IPS-NIHi7 (cell line): ENCODE results near the gene MEF2B.
"Not testable (repeated sequence)": the region's sequence is repeated elsewhere in the genome, so short reads cannot be mapped to it uniquely, and the experiment has no call there.

ENCODE experiments used
- DNase-seq: peaks from one replicate; pipeline ENCODE4 v3.0.0; 2012; ENCODE audit warnings: mixed read lengths; ENCODE audit errors: extremely low spot score

Gene MEF2B

DNA sequence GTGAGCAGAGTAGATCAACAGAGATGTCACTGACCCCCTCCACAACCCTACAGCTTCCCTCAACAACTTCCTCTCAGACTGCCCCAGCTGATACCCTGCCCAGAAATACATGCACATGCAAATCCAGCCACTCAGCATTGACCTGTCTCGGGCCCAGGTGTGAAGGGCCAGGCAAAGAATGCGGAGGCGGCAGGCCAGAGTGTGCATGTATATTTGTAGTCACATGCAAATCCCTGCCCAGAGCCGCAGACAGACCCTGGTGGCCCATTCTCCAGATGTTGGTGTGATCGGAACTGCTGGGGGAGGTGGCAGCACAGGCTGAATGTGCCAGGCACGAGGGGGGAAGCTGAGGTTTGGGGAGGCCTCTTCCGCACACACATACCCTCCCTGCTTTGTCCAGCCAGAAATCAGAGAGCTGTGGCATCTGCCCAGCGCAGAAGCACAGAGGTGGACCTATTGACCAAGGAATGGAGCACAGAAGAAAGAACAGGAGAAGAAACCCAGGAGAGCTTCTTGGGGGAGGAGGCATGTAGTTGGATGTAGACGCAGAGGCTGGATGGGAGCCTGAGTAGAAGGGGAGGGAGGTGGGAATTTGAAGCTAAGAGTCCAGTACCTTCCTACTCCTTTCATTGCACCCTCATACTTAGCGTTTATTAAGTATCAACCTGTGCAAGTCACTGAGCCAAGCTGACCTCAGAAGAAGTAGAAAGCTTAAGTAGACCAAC is 14.4 kb downstream of the MEF2B start:
- no peak for DNase-seq

GRCh38 chr19:19154768-19155494 is 15.1 kb downstream of the MEF2B start:
- DNase-seq: no peak

- no peak for DNase-seq
Measured at GRCh38 chr19:19152668-19153384, 17.2 kb downstream of the MEF2B start.

DNA sequence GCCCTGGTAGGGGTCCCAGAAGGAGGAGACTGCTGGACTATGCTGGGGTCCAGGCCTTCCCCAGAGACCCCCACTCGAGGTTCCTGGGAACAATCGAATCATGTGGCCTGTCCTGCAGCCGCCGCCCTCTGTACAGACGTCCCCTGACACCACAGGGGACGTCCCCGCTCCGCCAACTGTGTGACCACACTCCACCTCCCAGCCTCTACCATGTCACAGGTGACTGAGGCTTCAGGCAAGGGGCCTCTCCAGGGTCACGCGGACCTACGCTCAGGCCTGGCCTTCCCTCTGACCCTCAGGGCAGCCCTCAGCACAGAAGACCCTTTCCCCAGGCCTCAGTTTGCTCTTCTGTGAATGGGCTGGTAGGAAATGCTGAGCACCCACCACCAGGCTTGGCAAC is 18.6 kb downstream of the MEF2B start:
- no peak for DNase-seq

DNA sequence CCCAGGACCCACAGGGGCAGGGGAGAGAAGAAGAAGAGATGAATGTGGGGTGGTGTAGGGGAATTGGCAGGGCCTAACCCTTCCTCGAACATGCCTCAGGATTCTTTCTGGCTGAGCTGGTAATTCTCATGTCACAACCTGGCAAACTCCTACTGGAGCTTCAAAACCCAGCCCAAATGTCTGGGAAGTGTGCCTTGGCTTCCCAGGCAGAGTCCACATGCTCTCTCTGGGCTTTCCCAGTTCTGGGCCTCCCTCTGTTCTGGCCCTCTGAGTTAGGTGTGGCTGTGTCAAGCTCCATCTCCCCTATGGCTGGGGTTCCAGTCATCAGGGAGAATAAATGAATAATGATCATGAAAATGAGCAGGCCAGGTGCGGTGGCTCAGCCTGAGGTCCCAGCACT is 20.6 kb downstream of the MEF2B start:
- no peak for DNase-seq

DNA sequence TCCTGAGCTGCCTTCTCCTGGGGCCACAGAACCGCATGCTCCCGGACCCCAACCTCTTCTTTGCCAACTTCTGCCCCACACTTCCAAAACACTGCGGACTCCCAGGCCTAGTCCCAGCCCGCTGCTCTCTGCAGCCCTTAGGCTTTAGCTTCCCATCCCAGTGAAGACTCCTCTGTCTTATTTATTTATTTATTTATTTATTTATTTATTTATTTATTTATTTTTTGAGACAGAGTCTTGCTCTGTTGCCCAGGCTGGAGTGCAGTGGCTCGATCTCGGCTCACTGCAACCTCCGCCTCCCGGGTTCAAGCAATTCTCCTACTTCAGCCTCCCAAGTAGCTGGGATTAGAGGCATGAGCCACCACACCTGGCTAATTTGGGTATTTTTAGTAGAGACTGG is 21.6 kb downstream of the MEF2B start:
- DNase-seq: not testable (repeated sequence)

DNA sequence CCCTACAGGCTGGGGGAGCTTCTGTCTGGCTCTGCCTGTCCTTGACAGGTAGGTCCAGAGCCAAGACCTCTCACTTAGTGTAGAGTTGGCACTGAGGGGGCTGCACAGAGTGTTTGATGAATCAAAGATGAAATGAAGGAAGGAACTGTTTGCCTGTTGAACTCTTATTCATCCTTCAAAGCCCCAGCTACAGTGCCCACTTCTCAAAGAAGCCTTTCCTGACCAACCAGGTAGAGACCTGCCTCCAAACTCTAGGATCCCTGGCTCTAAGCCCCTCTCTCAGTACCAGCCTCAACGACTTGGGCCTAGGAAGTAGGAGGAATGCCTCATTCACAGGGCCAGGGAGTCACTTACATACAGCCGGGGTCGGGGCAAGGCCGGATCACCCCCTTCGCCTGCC is 22.7 kb downstream of the MEF2B start:
- DNase-seq: no peak

DNA sequence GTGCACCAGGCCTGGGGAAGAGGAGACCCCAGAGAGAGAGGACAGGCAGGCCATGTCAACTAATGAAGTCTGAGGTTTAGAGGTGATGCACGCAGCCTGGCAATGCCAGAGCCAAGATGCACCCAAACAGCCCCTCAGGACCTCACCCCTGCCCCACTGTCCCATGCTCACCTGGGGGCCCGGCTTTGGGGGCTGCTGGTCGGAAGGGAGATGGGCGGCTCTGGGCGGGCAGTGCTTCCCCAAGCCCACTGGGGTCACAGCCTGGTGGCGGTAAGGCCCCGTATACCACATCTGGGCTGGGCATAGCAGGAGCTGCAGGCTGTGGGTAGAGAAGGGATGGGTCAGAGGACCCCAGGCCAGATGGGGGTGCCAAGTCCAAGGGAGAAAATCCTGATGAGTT is 23.2 kb downstream of the MEF2B start:
- DNase-seq: peak; percentile 3

GRCh38 chr19:19145684-19146608 is 24.1 kb downstream of the MEF2B start:
- peak; percentile 92 for DNase-seq

- DNase-seq: peak; percentile 5
Measured at GRCh38 chr19:19145281-19145680, 24.8 kb downstream of the MEF2B start.

GRCh38 chr19:19142347-19142746 is 27.7 kb downstream of the MEF2B start:
- no peak for DNase-seq

- DNase-seq: no peak
Measured at GRCh38 chr19:19140476-19140875, 29.6 kb downstream of the MEF2B start.

- no peak for DNase-seq
Measured at GRCh38 chr19:19139876-19140229, 30.2 kb downstream of the MEF2B start.

DNA sequence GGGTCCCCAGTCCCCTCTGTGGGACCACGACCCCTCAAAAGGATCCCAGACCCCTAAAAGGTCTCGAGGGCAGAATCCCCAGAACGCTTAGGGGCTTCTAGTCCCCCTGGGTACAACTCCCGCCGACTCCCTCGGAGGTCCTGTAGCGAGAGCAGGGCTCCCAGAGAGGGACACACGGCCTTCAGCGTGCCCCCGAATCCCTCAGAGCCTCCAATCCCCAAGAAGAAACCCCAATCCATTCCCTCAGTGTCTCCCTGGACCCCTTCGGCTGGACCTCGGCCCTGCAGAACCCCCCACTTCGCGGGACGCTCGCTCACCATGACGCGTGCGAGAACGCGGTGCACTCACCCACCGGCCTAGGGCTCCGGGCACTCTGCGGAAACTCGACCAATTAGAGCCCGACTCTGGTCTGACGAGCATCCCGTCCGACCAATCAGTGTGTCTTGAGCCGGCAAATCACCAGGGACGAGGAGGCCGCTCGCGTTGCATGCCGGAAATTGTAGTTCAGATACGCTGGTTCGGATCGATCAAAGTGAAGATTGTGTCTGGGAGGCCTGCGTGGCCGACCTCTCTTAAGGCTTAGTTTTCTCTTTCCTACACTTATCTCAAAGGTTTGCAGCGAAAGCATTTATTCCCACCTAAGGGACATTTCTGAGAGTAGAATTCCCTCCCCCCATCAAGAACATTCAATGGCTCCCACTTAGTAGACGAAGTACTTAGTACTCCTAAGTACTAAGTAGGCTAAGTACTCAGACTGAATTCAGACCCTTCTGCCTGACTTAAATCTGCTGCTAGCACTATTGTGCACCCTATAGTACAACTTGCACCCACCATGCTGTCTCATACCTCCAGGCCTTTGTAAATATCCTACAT is 31.7 kb downstream of the MEF2B start, which contains the start of gene TMEM161A:
TSS of gene TMEM161A (minus strand) at position 370 of the 873 bp plus-strand sequence. CDS start at position 320, 50 bp downstream.
- peak; percentile 99 for DNase-seq

GRCh38 chr19:19137556-19138108 is 32.4 kb downstream of the MEF2B start:
- DNase-seq: peak; percentile 9

- DNase-seq: not testable (repeated sequence)
Measured at GRCh38 chr19:19135713-19136112, 34.4 kb downstream of the MEF2B start.

GRCh38 chr19:19134687-19135158 is 35.3 kb downstream of the MEF2B start:
- peak; percentile 71 for DNase-seq

DNA sequence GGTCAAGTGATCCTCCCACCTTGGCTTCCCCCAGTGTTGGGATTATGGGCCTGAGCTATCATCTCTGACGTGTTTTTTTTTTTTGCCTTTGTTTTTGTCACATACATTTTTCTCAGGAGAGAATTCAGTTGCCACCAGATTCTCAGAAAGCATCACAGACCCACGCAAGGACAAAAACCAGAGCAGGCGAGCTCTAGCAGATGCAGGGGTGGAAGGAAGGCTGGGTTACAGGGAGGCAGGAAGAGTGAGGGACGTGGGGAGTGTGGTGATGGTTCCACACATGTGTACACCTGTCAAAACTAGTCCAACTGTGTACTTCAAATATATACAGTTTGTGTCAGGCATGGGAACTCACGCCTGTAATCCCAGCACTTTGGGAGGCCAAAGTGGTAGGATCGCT is 36.1 kb downstream of the MEF2B start:
- DNase-seq: no peak

DNA sequence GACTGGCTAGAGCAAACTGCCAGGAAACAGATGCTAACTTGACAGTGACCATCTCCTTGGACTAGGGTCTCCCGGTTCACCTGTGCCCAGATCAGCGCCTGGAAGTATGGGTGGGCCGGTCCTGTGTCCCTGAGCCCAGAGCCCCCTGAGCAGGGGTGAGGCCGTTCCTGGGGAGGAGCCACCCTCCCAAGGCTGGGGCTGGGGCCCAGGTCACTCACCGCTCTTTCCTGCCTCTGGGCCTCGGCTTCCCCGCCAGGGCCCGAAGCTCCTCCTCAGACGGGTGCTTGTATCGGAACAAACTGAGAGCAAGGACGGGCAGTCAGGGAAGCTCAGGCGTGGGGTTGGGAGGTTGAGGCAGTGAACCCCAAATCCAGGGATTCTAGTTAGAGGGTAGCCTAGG is 37.2 kb downstream of the MEF2B start:
- DNase-seq: no peak

DNA sequence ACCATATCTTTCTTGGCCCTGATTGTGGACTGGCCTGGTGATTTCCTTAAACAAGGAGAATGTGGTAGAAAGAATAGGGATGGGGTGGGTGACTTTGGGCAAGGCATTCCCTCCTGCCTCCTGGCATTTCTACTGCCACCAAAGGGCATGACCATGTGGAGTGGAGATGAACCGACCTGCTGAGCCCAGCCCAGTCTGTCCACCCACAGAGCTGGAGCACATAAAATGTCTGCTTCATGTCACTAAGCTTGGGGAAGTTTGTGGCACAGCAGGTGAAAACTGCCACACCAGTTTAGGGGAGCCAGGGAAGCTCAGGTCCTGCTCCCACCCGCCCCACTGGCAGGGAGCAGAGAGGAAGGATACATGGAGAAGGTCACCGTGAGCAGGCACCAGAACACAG is 38.1 kb downstream of the MEF2B start:
- DNase-seq: no peak
